Dermis blood vessel endothelial cell (primary cell): ENCODE measurements around the gene UFC1. TPM values are rescaled to one million over a fixed set of nuclear protein-coding genes. Genes with fewer than 3 reads are reported as not detected.
"Not testable (repeated sequence)": the region's sequence is repeated elsewhere in the genome, so short reads cannot be mapped to it uniquely, and the experiment has no call there.

Experiments used
- DNase-seq: peaks from one replicate; pipeline ENCODE4 v3.0.0; 2010
- total RNA-seq: library from RNA; depleted of rRNA; stranded (reverse); fragments of >200 nt; gene quantifications from 2 replicates; pipeline ENCODE4 v1.2.3, GENCODE V29; 2014

Gene UFC1
- 119 and 134 TPM in 2 replicates for total RNA-seq

DNA sequence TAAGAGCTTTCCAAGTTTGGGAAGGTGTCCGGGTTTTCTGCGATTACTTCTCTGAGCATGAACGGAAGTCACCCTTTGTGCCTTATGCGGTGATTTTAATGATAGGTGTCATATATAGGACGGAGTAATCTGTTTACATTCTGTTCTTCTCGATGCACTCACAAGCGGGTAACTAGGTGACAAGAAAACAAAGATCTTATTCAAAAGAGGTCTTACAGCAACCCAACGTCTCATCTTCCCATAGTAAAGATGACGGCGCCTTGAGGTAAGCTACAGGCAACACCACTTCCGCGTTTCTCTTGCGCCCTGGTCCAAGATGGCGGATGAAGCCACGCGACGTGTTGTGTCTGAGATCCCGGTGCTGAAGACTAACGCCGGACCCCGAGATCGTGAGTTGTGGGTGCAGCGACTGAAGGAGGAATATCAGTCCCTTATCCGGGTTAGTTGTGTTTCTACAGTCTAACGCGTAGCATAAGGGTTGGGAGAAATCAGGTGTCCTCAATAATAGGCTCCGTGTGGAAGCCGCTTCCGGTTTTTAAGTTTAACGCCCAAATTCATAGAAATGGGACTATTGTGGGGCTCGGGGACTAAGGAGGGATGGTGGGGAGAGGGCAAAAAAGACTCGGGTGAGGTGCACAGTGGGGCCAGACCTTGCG is at the start of gene UFC1:
TSS of gene UFC1 (plus strand) at position 297 of the 656 bp plus-strand sequence. CDS start at position 317, 20 bp downstream.
- DNase-seq, result peak; percentile 94

DNA sequence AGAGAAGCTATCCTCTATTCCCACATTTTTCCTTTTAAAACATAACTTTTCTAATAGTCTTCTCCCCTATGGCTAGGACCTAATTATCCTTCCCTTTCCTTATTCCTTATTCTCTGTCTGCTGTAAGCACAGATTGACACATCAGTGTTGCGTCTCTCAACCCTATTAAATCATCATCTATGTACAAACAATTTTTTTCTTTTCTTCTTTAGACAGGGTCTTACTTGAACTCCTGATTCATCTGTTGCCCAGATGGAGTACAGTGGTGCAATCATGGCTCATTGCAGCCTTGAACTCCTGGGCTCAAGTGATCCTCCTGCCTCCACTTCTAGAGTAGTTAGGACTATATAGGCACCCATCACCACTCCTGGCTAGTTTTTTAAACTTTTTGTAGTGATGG is 47.3 kb upstream of the UFC1 start:
- no peak for DNase-seq

DNA sequence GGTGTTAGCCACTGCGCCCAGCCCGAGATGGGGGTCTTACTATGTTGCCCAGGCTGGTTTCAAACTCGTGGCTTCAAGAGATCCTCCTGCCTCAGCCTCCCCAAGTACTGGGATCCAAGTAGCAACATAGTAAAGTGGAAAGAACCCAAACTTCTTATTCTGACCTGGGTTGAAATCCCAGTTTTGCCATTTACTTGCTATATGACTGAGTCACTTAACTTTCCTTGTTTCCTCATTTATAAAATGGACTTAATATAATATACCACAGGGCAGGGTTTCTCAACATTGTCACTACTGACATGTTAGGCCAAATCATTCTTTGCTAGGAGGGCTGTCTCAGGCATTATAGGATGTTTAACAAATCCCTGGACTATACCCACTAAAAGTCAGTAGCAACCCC is 42.7 kb upstream of the UFC1 start:
- no peak for DNase-seq

DNA sequence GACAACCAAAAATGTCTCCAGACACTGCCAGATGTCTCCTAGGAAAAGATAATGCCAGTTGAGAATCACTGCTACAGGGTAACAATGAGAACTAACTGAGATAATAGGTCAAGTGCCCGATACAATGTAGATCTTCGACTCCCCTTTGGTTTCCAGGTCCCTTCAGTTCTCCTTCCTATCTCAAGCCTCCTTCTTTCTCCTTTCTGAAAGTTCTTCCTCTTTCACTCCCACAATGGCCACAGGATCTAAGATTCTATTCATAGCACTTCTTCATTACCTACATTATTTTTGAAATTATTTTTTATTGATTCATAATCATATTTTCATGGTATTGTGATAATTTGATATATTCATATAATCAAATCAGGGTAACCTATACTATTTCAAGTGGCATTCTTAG is 42.3 kb upstream of the UFC1 start:
- DNase-seq, result no peak

DNA sequence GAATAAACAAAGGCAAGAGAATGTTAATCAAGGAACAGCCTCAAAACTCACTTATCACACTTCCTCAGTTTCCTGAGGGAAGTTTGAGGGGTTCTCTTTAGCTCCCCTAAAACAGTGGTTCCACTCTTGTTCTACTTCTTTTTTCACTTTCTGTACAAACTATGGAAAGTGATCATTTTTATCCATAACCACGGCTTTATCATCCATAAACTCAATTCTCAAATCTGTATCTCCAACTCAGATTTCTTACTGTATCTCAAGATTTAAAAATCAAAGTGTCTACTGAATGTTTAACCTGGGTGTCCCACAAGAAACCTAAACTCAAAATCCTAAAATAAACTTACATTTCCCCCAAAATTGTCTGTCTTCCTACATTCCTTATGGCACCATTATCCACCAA is 39.9 kb upstream of the UFC1 start:
- DNase-seq, result no peak

- no peak for DNase-seq
Observed at GRCh38 chr1:161114556-161114955, 39.2 kb upstream of the UFC1 start.

- peak; percentile 93 for DNase-seq
Observed at GRCh38 chr1:161115132-161115711, 38.6 kb upstream of the UFC1 start.

- not testable (repeated sequence) for DNase-seq
Observed at GRCh38 chr1:161115961-161116360, 37.8 kb upstream of the UFC1 start.

- peak; percentile 91 for DNase-seq
Observed at GRCh38 chr1:161117759-161118581, 35.8 kb upstream of the UFC1 start, which contains the start of the genes NIT1 and PFDN2. Gene NIT1 (plus strand): TSS chr1:161118105. CDS start chr1:161118177, 72 bp downstream. Gene PFDN2 (minus strand): TSS chr1:161118037. CDS start chr1:161118026, 11 bp downstream.

DNA sequence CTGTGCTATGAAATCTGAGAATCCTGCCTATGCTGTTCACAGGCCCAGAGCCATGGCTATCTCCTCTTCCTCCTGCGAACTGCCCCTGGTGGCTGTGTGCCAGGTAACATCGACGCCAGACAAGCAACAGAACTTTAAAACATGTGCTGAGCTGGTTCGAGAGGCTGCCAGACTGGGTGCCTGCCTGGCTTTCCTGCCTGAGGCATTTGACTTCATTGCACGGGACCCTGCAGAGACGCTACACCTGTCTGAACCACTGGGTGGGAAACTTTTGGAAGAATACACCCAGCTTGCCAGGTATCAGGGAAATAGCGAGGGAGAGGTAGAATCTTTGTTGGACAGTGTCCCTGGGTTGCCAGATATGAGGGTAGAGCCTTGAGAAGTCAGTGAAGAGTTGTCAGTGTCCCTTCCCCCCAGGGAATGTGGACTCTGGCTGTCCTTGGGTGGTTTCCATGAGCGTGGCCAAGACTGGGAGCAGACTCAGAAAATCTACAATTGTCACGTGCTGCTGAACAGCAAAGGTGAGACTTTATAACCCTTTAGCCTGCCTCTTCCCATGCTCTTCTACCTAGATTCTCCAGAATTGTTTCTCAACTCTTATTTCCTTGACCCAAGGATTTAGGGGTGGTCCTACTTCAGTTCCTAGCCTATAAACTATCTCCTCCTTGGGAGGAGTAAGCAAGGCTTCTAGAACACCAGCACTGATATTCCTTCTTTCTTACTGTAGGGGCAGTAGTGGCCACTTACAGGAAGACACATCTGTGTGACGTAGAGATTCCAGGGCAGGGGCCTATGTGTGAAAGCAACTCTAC is 34.5 kb upstream of the UFC1 start:
- DNase-seq, result peak; percentile 77

- DNase-seq, result no peak
Observed at GRCh38 chr1:161121042-161121650, 32.6 kb upstream of the UFC1 start.

DNA sequence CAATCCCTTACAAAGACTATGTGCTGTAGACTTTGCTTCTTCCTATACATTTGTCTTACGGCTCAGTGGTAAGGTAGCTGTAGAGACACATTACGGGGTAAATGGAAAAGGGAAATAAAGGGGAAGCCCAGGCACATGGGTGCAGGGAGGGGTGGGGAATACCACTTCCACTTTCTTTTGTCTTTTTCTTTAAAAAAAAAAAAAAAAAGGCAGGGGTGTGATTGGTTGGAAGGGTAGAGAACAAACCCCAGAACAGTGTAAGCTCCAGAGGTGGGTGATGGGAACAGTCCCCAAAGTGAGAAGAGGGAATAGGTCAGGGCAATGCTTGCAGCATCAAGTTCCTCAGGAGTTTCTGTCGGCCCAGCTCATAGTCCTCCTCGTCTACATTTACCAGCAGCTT is 31.9 kb upstream of the UFC1 start:
- no peak for DNase-seq

GRCh38 chr1:161122967-161123366 is 30.8 kb upstream of the UFC1 start:
- no peak for DNase-seq

GRCh38 chr1:161127649-161128048 is 26.1 kb upstream of the UFC1 start:
- no peak for DNase-seq

- DNase-seq, result no peak
Observed at GRCh38 chr1:161128591-161129420, 25.0 kb upstream of the UFC1 start.

GRCh38 chr1:161130266-161130665 is 23.5 kb upstream of the UFC1 start:
- DNase-seq, result peak; percentile 54

- peak; percentile 37 for DNase-seq
Observed at GRCh38 chr1:161131523-161132409, 22.0 kb upstream of the UFC1 start.

GRCh38 chr1:161132410-161133219 is 21.2 kb upstream of the UFC1 start, which contains the start of gene DEDD:
Gene DEDD (minus strand): TSS chr1:161132667. CDS start chr1:161124462, 8,205 bp downstream.
- peak; percentile 97 for DNase-seq

- no peak for DNase-seq
Observed at GRCh38 chr1:161133220-161133740, 20.5 kb upstream of the UFC1 start.
